GM18873 (cell line): Measurements from ENCODE around the gene WWTR1.

Experiments
- ATAC-seq: cut with Tn5 transposase; IDR thresholded peaks from one replicate; pipeline ENCODE4 v1.9.1; 2021; ENCODE audit warnings: mild to moderate bottlenecking, moderate library complexity, moderate number of reproducible peaks; ENCODE audit not compliant: unreplicated experiment, low FRiP score

The WWTR1 gene

GRCh38 chr3:149507491-149508324, 150.1 kb downstream of the WWTR1 start:
- no peak for ATAC-seq

DNA sequence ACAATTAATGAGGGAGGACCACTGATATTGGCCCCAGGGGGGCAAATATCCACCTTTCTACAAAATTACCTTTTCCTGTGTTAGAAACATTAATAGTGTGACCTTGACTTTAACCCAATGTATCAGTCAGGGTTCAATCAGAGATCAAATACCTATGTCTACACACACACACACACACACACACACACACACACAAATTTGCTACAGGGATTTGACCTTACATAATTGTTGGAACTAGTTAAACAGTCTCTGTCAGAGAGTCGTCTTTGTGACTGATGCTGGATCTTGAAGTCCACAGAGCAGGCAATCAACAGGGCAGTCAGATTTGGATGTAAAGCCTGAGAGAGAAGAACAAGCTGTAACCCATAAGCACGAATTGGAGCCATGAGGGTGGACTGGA, 150.9 kb downstream of the WWTR1 start:
- ATAC-seq, result no peak

- ATAC-seq, result no peak
These were observed 151.3 kb downstream of the WWTR1 start for GRCh38 chr3:149506540-149506939.

GRCh38 chr3:149502438-149502837, 155.4 kb downstream of the WWTR1 start:
- ATAC-seq, result no peak

DNA sequence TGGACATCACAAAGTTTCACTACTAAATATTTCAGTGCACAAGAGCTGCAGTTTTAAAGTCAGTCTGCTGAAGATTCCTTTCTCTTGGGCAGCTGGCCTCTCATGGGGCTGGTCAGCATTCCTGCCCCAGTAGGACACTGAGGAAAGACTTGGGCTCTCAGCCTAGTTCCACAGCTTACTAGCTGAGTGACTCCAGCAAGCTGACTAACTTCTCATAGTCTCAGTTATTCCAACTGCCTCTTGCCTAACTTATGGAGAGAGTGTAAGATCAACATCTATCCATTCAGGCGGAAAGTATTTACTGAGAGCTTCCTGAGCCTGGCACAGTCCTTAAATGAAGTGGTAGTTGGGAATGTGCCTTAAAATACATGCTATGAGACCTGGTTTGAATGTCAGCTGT, 156.3 kb downstream of the WWTR1 start:
- ATAC-seq, result no peak

GRCh38 chr3:149497966-149498670, 159.7 kb downstream of the WWTR1 start:
- ATAC-seq, result no peak

GRCh38 chr3:149496891-149497290, 160.9 kb downstream of the WWTR1 start:
- no peak for ATAC-seq

GRCh38 chr3:149495581-149496125, 162.2 kb downstream of the WWTR1 start:
- ATAC-seq, result no peak

GRCh38 chr3:149494759-149495580, 162.9 kb downstream of the WWTR1 start:
- no peak for ATAC-seq

GRCh38 chr3:149494022-149494758, 163.6 kb downstream of the WWTR1 start:
- ATAC-seq, result no peak

GRCh38 chr3:149493315-149494021, 164.4 kb downstream of the WWTR1 start:
- no peak for ATAC-seq

- no peak for ATAC-seq
These were observed 167.4 kb downstream of the WWTR1 start for GRCh38 chr3:149490260-149490971.

- no peak for ATAC-seq
These were observed 168.7 kb downstream of the WWTR1 start for GRCh38 chr3:149489060-149489690.

DNA sequence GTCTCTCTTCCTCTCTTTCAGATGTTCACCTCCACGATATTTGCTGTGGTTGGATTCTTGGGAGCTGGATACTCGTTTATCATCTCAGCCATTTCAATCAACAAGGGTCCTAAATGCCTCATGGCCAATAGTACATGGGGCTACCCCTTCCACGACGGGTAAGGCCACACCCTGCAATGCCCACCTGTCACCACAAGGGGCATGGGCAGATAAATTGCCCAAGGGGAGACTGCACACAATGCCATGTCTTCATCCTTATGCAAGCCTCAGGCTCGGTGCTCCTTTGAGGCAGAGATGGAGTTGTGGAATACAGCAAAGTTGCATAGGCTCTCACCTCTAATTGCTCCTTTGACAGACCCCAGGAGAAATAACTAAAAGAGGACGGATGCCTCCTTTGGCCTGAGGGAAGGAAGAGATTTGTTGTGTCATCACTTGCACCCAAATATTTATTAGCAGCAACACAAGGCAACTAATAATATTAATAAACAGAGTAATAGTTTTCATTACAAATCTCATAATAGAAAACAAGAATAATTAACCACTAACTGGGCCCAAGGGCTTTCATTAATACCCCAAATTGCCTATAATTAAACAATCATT, 170.1 kb downstream of the WWTR1 start:
- no peak for ATAC-seq

DNA sequence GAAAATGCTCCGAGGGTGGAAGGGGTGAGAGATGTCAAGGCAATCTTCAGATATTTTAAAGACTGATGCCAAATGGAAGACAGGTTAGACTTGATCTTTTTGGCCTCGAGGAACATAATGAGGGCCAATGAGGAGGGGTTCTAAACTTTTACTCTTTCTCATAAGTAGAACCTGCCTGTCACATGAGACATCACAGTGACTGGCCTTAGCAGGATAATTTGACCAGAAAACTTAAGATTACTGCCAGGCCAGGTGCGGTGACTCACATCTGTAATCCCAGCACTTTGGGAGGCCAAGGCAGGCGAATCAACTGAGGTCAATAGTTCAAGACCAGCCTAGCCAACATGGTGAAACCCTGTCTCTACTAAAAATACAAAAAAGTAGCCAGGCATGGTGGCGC, 171.1 kb downstream of the WWTR1 start:
- ATAC-seq, result no peak

DNA sequence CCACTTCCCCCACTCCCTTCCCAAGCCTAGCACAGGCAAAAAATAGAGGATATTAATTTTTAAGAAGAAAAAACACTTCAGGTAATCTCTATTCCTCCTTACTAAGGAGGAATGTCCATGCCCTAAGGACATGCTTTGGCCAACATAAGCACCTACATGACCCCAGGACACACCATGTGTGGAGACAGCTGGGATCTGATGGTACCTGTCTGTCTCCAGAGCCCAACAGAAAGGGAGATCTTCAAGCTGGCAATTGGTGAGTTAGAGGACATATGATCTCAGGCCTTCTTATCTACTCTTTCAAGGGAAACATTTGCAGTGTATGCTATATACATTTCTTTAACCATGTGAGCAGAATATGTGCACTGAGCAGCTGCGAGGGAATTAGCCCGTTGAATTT, 176.3 kb downstream of the WWTR1 start:
- ATAC-seq, result no peak

- ATAC-seq, result no peak
These were observed 176.8 kb downstream of the WWTR1 start for GRCh38 chr3:149481056-149481455.
